Gastroesophageal sphincter (tissue), 3 donors: ENCODE results near the gene NAB2.

Experiments
- POLR2A ChIP-seq, 2 donors: fragments of 450-650 bp; IDR thresholded peaks; one replicate each; pipeline ENCODE4 v1.6.1; 2017; ENCODE audit warnings: antibody characterized with exemption in 2 of 2, mild to moderate bottlenecking in 2 of 2, moderate library complexity in 1 of 2
- POLR2AphosphoS5 ChIP-seq: sonication (generic); formaldehyde crosslinking; IDR thresholded peaks from one replicate; pipeline ENCODE4 v1.6.1; 2017; ENCODE audit warnings: antibody characterized with exemption
- TF ChIP-seq, protein P1 (sequence below), 4 experiments: fragments of 200-600 bp in 2 of 4; fragments of 450-650 bp in 2 of 4; sonication (generic) in 1 of 4; IDR thresholded peaks; one replicate each; pipeline ENCODE4 v1.5.1; 2017 to 2019; ENCODE audit warnings: antibody characterized with exemption in 4 of 4, mild to moderate bottlenecking in 2 of 4, moderate library complexity in 2 of 4

DNA sequence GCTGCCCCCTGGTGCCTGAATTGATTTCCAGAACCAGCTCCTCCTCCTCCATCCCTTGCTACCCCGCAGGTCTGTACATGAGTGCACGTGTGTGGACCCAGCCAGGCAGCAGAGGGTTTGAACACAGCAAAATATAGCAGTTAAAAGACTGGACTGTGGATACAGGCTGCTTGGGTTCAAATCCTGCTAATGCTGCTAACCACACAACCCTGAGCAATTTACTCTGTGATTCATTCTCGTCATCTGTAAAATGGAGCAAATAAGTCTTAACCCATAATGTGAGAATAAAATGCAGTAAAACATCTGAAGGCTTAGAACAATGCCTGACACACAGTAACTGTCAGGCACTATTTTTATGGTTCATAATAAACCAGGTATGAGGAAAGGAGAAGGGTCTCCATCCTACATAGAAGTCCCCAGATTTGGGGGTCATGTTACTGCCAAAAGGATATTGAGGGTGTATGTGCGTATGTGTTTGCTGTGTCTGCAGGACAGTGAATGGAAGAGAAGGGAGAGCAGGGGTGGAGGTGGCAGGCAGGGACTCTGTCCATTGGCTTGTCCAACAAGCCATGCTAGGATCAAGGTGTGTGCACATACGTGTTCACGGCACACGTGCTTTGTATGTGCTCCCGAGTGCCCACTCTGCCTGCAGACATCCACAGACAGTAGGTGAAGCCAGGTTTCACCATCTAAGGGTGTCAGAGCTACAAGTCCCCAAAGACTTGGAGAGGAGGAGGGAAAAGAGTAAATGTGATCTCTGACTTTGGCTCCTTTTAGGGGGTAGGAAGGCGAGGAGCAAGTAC is 23.8 kb downstream of the NAB2 start:
- TF ChIP-seq, protein P1, sequence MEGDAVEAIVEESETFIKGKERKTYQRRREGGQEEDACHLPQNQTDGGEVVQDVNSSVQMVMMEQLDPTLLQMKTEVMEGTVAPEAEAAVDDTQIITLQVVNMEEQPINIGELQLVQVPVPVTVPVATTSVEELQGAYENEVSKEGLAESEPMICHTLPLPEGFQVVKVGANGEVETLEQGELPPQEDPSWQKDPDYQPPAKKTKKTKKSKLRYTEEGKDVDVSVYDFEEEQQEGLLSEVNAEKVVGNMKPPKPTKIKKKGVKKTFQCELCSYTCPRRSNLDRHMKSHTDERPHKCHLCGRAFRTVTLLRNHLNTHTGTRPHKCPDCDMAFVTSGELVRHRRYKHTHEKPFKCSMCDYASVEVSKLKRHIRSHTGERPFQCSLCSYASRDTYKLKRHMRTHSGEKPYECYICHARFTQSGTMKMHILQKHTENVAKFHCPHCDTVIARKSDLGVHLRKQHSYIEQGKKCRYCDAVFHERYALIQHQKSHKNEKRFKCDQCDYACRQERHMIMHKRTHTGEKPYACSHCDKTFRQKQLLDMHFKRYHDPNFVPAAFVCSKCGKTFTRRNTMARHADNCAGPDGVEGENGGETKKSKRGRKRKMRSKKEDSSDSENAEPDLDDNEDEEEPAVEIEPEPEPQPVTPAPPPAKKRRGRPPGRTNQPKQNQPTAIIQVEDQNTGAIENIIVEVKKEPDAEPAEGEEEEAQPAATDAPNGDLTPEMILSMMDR (IDR thresholded peaks at IDR 0.05), result peak in 1 of 4 experiments; percentile 88
- TF ChIP-seq POLR2AphosphoS5 (no peak), POLR2A (IDR thresholded peaks at IDR 0.05) (no peak)
